ENCODE data around the gene RUNX1.

DNA sequence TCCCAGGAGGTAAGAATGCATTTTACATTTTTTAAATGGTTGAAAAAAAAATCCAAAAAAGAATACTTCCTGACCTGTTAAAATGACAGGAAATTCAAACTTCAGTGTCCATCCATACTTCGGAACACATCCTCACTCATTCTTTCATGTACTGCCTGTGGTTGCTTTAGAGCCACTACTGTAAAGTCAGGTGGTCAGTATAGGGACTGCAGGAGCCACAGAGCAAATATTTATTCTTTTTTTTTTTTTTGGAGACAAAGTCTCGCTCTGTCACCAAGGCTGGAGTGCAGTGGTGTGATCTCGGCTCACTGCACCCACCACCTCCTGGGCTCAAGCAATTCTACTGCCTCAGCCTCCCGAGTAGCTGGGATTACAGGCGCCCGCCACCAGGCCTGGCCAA lies 255.6 kb downstream of the RUNX1 start:
- TF ChIP-seq, protein P1, sequence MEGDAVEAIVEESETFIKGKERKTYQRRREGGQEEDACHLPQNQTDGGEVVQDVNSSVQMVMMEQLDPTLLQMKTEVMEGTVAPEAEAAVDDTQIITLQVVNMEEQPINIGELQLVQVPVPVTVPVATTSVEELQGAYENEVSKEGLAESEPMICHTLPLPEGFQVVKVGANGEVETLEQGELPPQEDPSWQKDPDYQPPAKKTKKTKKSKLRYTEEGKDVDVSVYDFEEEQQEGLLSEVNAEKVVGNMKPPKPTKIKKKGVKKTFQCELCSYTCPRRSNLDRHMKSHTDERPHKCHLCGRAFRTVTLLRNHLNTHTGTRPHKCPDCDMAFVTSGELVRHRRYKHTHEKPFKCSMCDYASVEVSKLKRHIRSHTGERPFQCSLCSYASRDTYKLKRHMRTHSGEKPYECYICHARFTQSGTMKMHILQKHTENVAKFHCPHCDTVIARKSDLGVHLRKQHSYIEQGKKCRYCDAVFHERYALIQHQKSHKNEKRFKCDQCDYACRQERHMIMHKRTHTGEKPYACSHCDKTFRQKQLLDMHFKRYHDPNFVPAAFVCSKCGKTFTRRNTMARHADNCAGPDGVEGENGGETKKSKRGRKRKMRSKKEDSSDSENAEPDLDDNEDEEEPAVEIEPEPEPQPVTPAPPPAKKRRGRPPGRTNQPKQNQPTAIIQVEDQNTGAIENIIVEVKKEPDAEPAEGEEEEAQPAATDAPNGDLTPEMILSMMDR (conservative IDR thresholded peaks at IDR 0.05), result no peak
- no peak for TF ChIP-seq ZFX (IDR thresholded peaks at IDR 0.05)

Measured in C4-2B (cell line).